NCI-H2196 treated with DMSO at 0.1 percent for 48 hours (cell line): ENCODE measurements around the gene PLG.
"Not testable (repeated sequence)": the region's sequence is repeated elsewhere in the genome, so short reads cannot be mapped to it uniquely, and the experiment has no call there.

Experiments used
- DNase-seq: peaks from one replicate; lab custom pipeline; 2025; ENCODE audit not compliant: unreplicated experiment; lab: John Stamatoyannopoulos, UW

The PLG gene

GRCh38 chr6:160774399-160774798 lies 72.4 kb downstream of the PLG start:
- no peak for DNase-seq

GRCh38 chr6:160775792-160776580 lies 73.9 kb downstream of the PLG start:
- no peak for DNase-seq

- DNase-seq, result not testable (repeated sequence)
Observed at GRCh38 chr6:160779095-160779494, 77.1 kb downstream of the PLG start.

GRCh38 chr6:160780656-160781055 lies 78.6 kb downstream of the PLG start:
- DNase-seq, result not testable (repeated sequence)

GRCh38 chr6:160781298-160781697 lies 79.3 kb downstream of the PLG start:
- no peak for DNase-seq

DNA sequence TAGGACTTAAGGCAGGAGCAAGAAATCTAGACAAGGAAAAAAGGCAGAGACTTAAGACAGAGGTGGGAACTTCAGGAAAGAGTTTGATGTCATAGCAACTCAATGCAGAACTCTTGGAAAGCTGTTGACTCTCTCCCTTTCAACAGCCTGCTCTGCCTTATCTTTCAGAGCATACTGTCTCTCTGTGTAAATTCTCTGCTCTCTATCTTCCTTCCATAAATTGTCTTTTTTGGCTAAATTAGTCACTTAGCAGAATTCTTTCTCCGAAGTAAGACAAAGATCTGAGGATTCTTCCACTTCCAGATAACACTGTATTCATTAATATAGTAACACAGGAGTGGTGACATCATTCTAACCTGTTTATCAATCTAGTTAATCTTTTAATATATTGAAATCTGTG lies 80.2 kb downstream of the PLG start:
- DNase-seq, result no peak

DNA sequence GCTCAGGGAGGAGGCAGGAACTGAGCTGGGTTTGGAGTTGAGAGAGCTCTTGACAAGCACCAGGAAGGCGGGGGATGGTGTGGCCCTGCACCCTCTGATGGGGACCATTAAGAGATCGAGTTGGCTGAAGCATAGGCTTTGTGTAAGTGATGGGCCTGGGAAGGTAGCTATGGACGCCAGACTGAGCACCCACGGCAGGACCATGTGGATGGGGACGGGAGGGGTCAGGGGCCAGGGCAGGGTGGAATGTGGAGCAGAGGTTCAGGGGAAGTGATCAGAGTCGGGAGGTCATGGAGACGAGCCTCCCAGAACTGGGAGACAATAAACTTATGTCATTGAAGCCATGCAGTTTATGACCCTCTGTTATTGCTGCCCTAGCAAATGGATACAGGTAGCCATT lies 81.7 kb downstream of the PLG start:
- no peak for DNase-seq

- DNase-seq, result not testable (repeated sequence)
Observed at GRCh38 chr6:160788126-160788525, 86.1 kb downstream of the PLG start.

DNA sequence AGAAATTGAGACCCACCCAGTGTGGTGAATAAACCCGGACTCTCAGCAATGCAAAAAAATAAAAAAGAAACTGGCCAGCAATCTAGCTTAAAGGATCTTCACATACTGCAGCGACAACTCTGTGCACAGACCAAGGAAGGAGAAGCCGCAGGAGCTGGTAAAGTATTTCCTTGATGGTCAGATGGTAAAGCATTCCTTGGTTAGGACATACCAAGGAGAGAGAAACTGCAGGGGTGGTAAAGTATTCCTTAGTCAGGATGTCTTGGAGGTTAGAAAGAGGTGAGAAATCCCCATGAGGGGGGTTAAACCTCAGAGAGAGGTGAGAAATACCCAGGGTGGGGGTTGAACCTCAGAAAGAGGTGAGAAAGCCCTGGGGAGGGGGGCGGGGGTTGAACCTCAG lies 86.8 kb downstream of the PLG start:
- DNase-seq, result no peak

- no peak for DNase-seq
Observed at GRCh38 chr6:160789263-160790027, 87.4 kb downstream of the PLG start.

DNA sequence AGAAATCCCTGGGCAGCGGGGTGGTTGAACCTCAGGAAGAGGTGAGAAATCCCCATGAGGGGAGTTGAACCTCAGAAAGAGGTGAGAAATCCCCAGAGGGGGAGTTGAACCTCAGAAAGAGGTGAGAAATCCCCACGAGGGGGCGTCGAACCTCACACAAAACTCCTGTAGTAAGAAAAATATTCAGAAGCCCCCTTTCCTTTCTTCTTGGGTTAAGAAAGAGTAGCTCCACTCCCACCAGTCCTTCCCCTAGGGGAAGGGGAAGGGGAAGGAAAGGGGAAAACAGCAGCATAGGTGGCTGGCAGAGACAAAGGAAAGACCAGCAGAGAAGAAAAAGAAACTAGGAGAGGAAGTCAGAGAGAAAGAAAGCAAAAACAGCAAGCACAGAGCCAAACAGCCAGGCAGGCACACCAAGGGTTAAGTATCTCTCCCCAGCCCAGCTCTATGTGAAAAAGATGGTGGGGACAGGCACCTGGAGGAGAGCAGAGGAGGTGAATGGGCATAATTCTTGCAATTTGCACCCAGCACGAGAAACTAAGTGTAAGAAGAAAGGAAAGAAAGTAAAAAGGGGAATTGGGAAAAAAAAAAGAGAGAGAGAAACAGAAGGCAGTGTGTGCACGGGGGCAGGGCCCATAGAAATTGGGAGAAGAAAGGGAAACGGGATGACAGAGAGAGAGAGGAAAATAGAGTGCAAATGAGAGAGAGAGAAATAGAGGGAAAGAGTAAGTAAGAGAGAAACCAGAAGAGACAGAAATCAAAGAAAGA lies 88.2 kb downstream of the PLG start:
- DNase-seq, result no peak

DNA sequence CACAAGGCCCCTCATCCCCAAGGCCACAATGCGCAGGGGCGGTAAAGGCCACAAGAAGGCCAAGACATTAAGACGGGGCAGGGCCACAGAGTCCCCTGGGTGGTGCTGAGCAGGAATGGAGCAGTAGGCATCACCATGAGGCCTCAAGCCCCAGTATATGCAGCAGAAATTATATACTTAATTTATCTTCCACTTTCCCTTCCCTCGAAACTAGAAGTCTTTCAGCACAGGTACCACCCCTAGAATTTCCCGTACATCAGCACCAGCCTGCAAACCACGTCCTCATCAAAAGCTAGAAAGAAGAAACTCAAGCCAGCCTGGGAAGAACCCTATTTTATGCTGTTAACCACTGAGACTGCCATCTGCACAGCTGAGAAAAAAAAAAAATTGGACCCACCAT lies 89.4 kb downstream of the PLG start:
- no peak for DNase-seq

DNA sequence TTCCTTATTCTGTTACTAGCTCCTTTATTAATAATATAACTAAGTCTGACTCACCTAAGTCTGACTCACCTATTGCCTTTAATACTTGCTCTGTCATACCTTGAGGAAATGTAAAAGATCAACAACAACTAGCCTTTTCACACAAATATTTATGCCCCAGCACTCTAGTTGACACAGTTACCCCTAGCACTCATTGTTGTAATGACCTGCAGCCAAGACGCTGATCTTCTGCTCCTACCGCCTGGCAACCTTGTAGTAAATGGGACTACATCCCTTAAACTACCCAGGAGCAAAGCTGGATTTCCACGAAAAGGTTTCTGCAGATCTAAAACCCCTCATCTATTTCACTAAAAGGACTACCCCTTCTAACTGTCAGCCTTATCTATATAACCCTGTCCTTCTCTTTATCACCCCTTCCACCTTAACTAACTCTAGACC lies 90.0 kb downstream of the PLG start:
- DNase-seq, result no peak

GRCh38 chr6:160792708-160793107 lies 90.7 kb downstream of the PLG start:
- DNase-seq, result no peak

- no peak for DNase-seq
Observed at GRCh38 chr6:160793652-160794051, 91.6 kb downstream of the PLG start.

GRCh38 chr6:160795721-160796120 lies 93.7 kb downstream of the PLG start:
- no peak for DNase-seq

- no peak for DNase-seq
Observed at GRCh38 chr6:160798625-160799024, 96.6 kb downstream of the PLG start.

GRCh38 chr6:160799801-160800506 lies 97.9 kb downstream of the PLG start:
- no peak for DNase-seq

- no peak for DNase-seq
Observed at GRCh38 chr6:160801418-160801817, 99.4 kb downstream of the PLG start.

- DNase-seq, result not testable (repeated sequence)
Observed at GRCh38 chr6:160802049-160802448, 100.0 kb downstream of the PLG start.
